GM20000 (cell line): ENCODE results near the gene SLU7.

Experiments
- DNase-seq: peaks from one replicate; pipeline ENCODE4 v3.0.0; 2012; ENCODE audit warnings: low spot score
- CTCF ChIP-seq: IDR thresholded peaks from 2 replicates; pipeline ENCODE4 v1.5.1; 2012; ENCODE audit warnings: mild to moderate bottlenecking, control low read depth; ENCODE audit errors: extremely low read depth, missing control alignments

The SLU7 gene

DNA sequence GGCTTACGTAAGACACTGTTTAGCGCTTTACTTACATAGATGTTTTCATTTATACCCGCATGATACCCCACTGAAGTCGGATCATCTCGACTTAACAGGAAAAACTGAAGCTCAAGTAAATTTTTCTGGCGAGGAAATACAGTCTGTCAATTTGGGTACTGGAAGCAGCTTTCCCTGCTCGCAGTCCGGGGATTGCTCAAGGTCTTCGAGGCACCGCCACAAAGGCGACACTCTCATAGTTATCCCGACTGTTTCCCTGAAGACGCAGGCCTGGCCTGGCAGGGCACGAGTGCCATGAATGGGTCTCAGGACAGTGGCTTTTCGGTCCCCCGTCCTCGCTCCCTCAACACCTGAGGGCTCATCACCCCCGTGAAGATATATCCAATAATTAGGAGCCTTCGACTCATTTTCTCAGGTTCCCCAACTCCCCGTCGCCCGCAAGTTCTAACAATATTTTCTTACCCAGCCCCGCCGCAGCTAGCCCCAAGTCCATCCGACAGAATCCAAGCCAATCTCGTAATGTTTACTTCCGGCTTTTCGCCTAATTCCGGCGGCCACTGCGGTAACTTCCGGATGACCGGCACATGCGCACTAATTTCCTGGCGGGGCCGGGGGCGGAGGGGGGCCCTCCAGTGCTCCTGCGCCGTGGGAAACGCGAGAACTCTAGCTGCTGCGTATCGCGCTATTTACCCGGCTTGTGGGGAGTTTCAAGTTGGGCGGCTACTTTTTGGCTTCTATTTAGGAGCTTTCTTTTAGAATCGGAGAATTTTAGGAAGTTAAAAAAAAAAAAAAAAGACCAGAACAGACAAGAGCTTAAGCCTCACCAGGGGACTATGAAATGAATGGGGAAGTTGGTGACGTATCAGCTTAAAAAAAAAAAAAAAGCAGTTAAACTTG lies at the start of gene SLU7:
Gene SLU7, minus strand, starts transcription at position 521 of the 897 bp plus-strand sequence. CDS start 3,787 bp downstream, outside the sequence.
- DNase-seq = peak; percentile 90
- TF ChIP-seq CTCF = no peak

- no peak for DNase-seq
- TF ChIP-seq CTCF = no peak
These were observed 49.6 kb upstream of the SLU7 start for GRCh38 chr5:160468363-160468975.

GRCh38 chr5:160467555-160468362 lies 48.9 kb upstream of the SLU7 start:
- no peak for TF ChIP-seq CTCF
- DNase-seq = peak; percentile 77

GRCh38 chr5:160466889-160467554 lies 48.1 kb upstream of the SLU7 start:
- TF ChIP-seq CTCF = no peak
- DNase-seq = no peak

GRCh38 chr5:160466116-160466515 lies 47.2 kb upstream of the SLU7 start:
- DNase-seq = no peak
- no peak for TF ChIP-seq CTCF

- TF ChIP-seq CTCF = no peak
These were observed 45.6 kb upstream of the SLU7 start for GRCh38 chr5:160464466-160464797.

More at GRCh38 chr5:160464466-160464797, 45.6 kb upstream of the SLU7 start:
- DNase-seq = no peak
